ENCODE measurements around the gene ZNF536. TPM values are rescaled to one million over a fixed set of nuclear protein-coding genes. Genes with fewer than 3 reads are reported as not detected.

Gene ZNF536
- total RNA-seq, 1 experiment from 2014 or later = not detected

DNA sequence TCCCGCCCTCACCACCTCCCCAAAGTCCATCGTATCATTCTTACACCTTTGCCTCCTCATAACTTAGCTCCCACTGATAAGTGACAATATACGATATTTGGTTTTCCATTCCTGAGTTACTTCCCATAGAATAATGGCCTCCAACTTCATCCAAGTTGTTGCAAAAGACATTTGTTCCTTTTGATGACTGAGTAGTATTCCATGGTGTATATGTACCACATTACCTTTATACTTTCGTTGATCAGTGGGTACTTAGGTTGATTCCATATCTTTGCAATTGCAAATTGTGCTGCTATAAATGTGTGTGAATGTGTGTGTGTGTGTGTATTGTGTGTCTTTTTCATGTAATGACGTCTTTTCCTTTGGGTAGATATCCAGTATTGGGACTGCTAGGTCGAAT lies 109.6 kb downstream of the ZNF536 start:
- no peak overlapping the region for H2AK5ac ChIP-seq (ENCODE audit: insufficient read length, low read length)
- DNase-seq = no peak
- no peaks in the 10 kb centered on the region; the same call in 1 of the 2 replicates for H3K79me2 ChIP-seq (ENCODE audit: insufficient read depth, low read length)

More for the DNA sequence above, 109.6 kb downstream of the ZNF536 start:
- Histone ChIP-seq H3K9me3 (ENCODE audit: control insufficient read depth, low read depth, low read length) (no peaks in the 10 kb centered on the region), H3K9ac (ENCODE audit: extremely low read depth, insufficient read length, low read length) (no peak overlapping the region), H3K23me2 (ENCODE audit: insufficient read length, low read depth, low read length, poor library complexity, severe bottlenecking) (no peaks in the 10 kb centered on the region), H4K8ac (replicated peaks; ENCODE audit: insufficient read length, low read depth, low read length) (no peak overlapping the region), H2BK120ac (ENCODE audit: low read depth, low read length, poor library complexity, severe bottlenecking) (no peak overlapping the region), H2BK20ac (ENCODE audit: low read depth, low read length, poor library complexity, severe bottlenecking) (no peak overlapping the region), H3T11ph (ENCODE audit: low read length) (no peak overlapping the region), H3K56ac (ENCODE audit: insufficient read length, low read depth, low read length) (no peak overlapping the region), H4K20me1 (ENCODE audit: control insufficient read depth, insufficient read depth, insufficient read length) (no peaks in the 10 kb centered on the region), H3K4me1 (ENCODE audit: insufficient read depth, low read length) (no peaks in the 10 kb centered on the region), H2BK5ac (ENCODE audit: insufficient read length, low read length) (no peak overlapping the region), H3K4me2 (ENCODE audit: insufficient read depth, insufficient read length, low read length) (no peak overlapping the region), H3K4ac (ENCODE audit: low read depth, low read length) (no peak overlapping the region), H4K5ac (ENCODE audit: insufficient read length, low read depth, low read length) (no peak overlapping the region), H3K18ac (ENCODE audit: insufficient read length, low read depth, low read length) (no peak overlapping the region), H3K27ac (ENCODE audit: insufficient read length, low read depth, low read length) (no peak overlapping the region), H3K23ac (ENCODE audit: insufficient read length, low read depth, low read length) (no peak overlapping the region), H3K27me3 (ENCODE audit: insufficient read depth, low read length) (no peaks in the 10 kb centered on the region), H2BK12ac (ENCODE audit: insufficient read length, low read depth, low read length) (no peak overlapping the region), H4K91ac (ENCODE audit: insufficient read length, low read depth, low read length) (no peak overlapping the region), H3K14ac (ENCODE audit: insufficient read depth, low read length) (no peak overlapping the region), H3K79me1 (ENCODE audit: insufficient read depth, low read depth, low read length, poor library complexity, severe bottlenecking) (no peaks in the 10 kb centered on the region), H2BK15ac (ENCODE audit: low read depth, low read length) (no peak overlapping the region), H2AFZ (ENCODE audit: low read length) (no peak overlapping the region)
- peaks cover 7% of the 10 kb centered on the region for H3K27me3 Mint-ChIP-seq (ENCODE audit: low read depth)
- H3K4me1 Mint-ChIP-seq = 0 out of 4 replicates have a peak, but pooled peaks cover 0 to 7% of the 10 kb centered on the region in 2 experiments
- TF ChIP-seq, protein P1, sequence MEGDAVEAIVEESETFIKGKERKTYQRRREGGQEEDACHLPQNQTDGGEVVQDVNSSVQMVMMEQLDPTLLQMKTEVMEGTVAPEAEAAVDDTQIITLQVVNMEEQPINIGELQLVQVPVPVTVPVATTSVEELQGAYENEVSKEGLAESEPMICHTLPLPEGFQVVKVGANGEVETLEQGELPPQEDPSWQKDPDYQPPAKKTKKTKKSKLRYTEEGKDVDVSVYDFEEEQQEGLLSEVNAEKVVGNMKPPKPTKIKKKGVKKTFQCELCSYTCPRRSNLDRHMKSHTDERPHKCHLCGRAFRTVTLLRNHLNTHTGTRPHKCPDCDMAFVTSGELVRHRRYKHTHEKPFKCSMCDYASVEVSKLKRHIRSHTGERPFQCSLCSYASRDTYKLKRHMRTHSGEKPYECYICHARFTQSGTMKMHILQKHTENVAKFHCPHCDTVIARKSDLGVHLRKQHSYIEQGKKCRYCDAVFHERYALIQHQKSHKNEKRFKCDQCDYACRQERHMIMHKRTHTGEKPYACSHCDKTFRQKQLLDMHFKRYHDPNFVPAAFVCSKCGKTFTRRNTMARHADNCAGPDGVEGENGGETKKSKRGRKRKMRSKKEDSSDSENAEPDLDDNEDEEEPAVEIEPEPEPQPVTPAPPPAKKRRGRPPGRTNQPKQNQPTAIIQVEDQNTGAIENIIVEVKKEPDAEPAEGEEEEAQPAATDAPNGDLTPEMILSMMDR (conservative IDR thresholded peaks at IDR 0.05) = no peak
- WGBS (ENCODE audit: extremely low coverage, insufficient read length, low lambda C conversion rate) = no CpG with 5 or more reads among the region's 6 CpGs
- no peak overlapping the region for H3K4me3 Mint-ChIP-seq
- H3K9me3 Mint-ChIP-seq = no peaks in the 10 kb centered on the region; a peak in 2 of 5 replicates
- no peaks in the 10 kb centered on the region for H3K36me3 Mint-ChIP-seq (ENCODE audit: insufficient read depth in 1 of 3, low read depth in 3 of 3)
- H3K27ac Mint-ChIP-seq = no peak overlapping the region

Data from H9 (cell line).